Measurements from ENCODE around the gene C1GALT1.
"Not testable (repeated sequence)": the region's sequence is repeated elsewhere in the genome, so short reads cannot be mapped to it uniquely, and the experiment has no call there.

Gene C1GALT1

GRCh38 chr7:7146837-7147236, 35.5 kb upstream of the C1GALT1 start:
- TF ChIP-seq CTCF (IDR thresholded peaks at IDR 0.05; ENCODE audit: low read depth, low read length, missing control alignments): no peak
- DNase-seq (ENCODE audit: low read depth): no peak
- no peak overlapping the region for H3K4me3 ChIP-seq (ENCODE audit: low read depth, low read length)
- in situ Hi-C loops (cut with HindIII; ENCODE audit: low sequenced_read_pairs): no loop called here

GRCh38 chr7:7148798-7149481, 33.4 kb upstream of the C1GALT1 start:
- in situ Hi-C loops (cut with HindIII; ENCODE audit: low sequenced_read_pairs): no loop called here
- DNase-seq (ENCODE audit: low read depth): no peak
- no peak overlapping the region for H3K4me3 ChIP-seq (ENCODE audit: low read depth, low read length)
- TF ChIP-seq CTCF (IDR thresholded peaks at IDR 0.05; ENCODE audit: low read depth, low read length, missing control alignments): no peak

GRCh38 chr7:7151285-7151684, 31.1 kb upstream of the C1GALT1 start:
- DNase-seq (ENCODE audit: low read depth): no peak
- no peak overlapping the region for H3K4me3 ChIP-seq (ENCODE audit: low read depth, low read length)
- in situ Hi-C loops (cut with HindIII; ENCODE audit: low sequenced_read_pairs): no loop called here
- TF ChIP-seq CTCF (IDR thresholded peaks at IDR 0.05; ENCODE audit: low read depth, low read length, missing control alignments): no peak

- in situ Hi-C loops (cut with HindIII; ENCODE audit: low sequenced_read_pairs): no loop called here
- TF ChIP-seq CTCF (IDR thresholded peaks at IDR 0.05; ENCODE audit: low read depth, low read length, missing control alignments): no peak
- H3K4me3 ChIP-seq (ENCODE audit: low read depth, low read length): no peak overlapping the region
- no peak for DNase-seq (ENCODE audit: low read depth)
These were observed 30.5 kb upstream of the C1GALT1 start for GRCh38 chr7:7151865-7152264.

- no peak overlapping the region for H3K4me3 ChIP-seq (ENCODE audit: low read depth, low read length)
- DNase-seq (ENCODE audit: low read depth): no peak
- in situ Hi-C loops (cut with HindIII; ENCODE audit: low sequenced_read_pairs): no loop called here
- no peak for TF ChIP-seq CTCF (IDR thresholded peaks at IDR 0.05; ENCODE audit: low read depth, low read length, missing control alignments)
These were observed 30.0 kb upstream of the C1GALT1 start for GRCh38 chr7:7152315-7152714.

- DNase-seq (ENCODE audit: low read depth); in situ Hi-C loops (cut with HindIII; ENCODE audit: low sequenced_read_pairs); H3K4me3 ChIP-seq (ENCODE audit: low read depth, low read length): not testable (repeated sequence)
These were observed 28.0 kb upstream of the C1GALT1 start for GRCh38 chr7:7154355-7154754.

GRCh38 chr7:7156663-7157062, 25.7 kb upstream of the C1GALT1 start:
- no peak overlapping the region for H3K4me3 ChIP-seq (ENCODE audit: low read depth, low read length)
- no peak for TF ChIP-seq CTCF (IDR thresholded peaks at IDR 0.05; ENCODE audit: low read depth, low read length, missing control alignments)
- in situ Hi-C loops (cut with HindIII; ENCODE audit: low sequenced_read_pairs): no loop called here
- DNase-seq (ENCODE audit: low read depth): no peak
